ENCODE measurements around the gene PACRG. TPM values are rescaled to one million over a fixed set of nuclear protein-coding genes. Genes with fewer than 3 reads are reported as not detected.
A peak's percentile ranks its signal among the peaks of the same experiment; 100 is the strongest.

The PACRG gene
- total and polyA plus RNA-seq, 10 of the 15 experiments (the other 5 are each of a cell fraction or from before 2014, with no cell fraction given), result not detected

DNA sequence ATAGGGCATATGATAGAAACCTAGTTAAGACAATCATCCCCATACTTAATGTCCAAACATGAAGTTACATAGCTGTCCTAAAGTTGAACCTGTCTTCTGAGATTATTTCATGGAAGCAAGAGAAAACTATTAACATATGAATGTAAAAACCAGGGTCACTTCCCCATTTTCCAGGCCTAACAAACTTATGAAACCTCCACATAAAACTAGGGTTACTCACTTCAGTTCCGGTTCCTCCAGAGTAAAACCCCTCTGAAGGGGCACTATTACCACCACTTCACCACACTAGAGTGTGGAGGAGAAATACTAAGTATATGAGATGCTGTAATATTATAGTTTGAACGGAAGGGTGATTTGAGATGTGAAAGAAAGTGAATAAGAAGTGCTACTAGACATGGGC lies 15.1 kb upstream of the PACRG start:
- intact Hi-C loops (cut with micrococcal nuclease; ENCODE audit: unreplicated experiment) (no loop called here), in situ Hi-C loops (cut with MboI) (no loop called here)
- WGBS (ENCODE audit: insufficient coverage, insufficient replicate concordance, low lambda C conversion rate, missing lambda C conversion rate), result 71% methylated on average over 2 of the region's 2 CpGs
- no peak overlapping the region for H3K4me2 ChIP-seq (ENCODE audit: control insufficient read depth, insufficient read depth)
- no peak overlapping the region for H3K4me3 ChIP-seq
- ChIA-PET POLR2A (no interaction called here), CTCF (no interaction called here), RAD21 (ENCODE audit: unreplicated experiment) (no interaction called here), SMC1A (ENCODE audit: uncharacterized antibody, unreplicated experiment) (no interaction called here)
- no peaks in the 10 kb centered on the region for H3K9me3 ChIP-seq (replicated peaks; ENCODE audit: control insufficient read depth, insufficient read depth, low read length)
- H3K27ac ChIP-seq (ENCODE audit: control insufficient read depth, insufficient read depth), result no peak overlapping the region
- no peaks in the 10 kb centered on the region for H3K4me1 ChIP-seq (ENCODE audit: control insufficient read depth, insufficient read depth, low read length)
- DNase-seq (ENCODE audit: low read depth, low spot score), result no peak
- TF ChIP-seq RBBP5 (conservative IDR thresholded peaks at IDR 0.05) (no peak), NFYB (IDR thresholded peaks at IDR 0.05; ENCODE audit: insufficient read depth, low read depth, low read length) (no peak), HDGF (IDR thresholded peaks at IDR 0.05) (no peak), ZSCAN29 (IDR thresholded peaks at IDR 0.05) (no peak), SPI1 (IDR thresholded peaks at IDR 0.05; ENCODE audit: borderline replicate concordance, insufficient read depth, low read depth, low read length) (0 out of 2 replicates have a peak, but pooled peaks have one; percentile 10)
- H3K79me2 ChIP-seq (ENCODE audit: control insufficient read depth, insufficient read depth, low read length), result no peaks in the 10 kb centered on the region
- FAIRE-seq, result no peak
- H3K9ac ChIP-seq (ENCODE audit: control insufficient read depth, insufficient read depth, low read length), result no peak overlapping the region
- H2AFZ ChIP-seq (ENCODE audit: control insufficient read depth, low read depth, low read length), result no peak overlapping the region
- no peaks in the 10 kb centered on the region for H3K27me3 ChIP-seq (replicated peaks in 1 of 2; ENCODE audit: control insufficient read depth in 2 of 2, insufficient read depth in 2 of 2, low read length in 1 of 2)
- ATAC-seq, result no peak
- H3K36me3 ChIP-seq (ENCODE audit: control insufficient read depth in 2 of 2, insufficient read depth in 2 of 2, low read length in 1 of 2), result no peaks in the 10 kb centered on the region
- BruUV-seq (replicated peaks), result no TSS peak
- H4K20me1 ChIP-seq (ENCODE audit: control insufficient read depth, insufficient read depth), result no peaks in the 10 kb centered on the region

DNA sequence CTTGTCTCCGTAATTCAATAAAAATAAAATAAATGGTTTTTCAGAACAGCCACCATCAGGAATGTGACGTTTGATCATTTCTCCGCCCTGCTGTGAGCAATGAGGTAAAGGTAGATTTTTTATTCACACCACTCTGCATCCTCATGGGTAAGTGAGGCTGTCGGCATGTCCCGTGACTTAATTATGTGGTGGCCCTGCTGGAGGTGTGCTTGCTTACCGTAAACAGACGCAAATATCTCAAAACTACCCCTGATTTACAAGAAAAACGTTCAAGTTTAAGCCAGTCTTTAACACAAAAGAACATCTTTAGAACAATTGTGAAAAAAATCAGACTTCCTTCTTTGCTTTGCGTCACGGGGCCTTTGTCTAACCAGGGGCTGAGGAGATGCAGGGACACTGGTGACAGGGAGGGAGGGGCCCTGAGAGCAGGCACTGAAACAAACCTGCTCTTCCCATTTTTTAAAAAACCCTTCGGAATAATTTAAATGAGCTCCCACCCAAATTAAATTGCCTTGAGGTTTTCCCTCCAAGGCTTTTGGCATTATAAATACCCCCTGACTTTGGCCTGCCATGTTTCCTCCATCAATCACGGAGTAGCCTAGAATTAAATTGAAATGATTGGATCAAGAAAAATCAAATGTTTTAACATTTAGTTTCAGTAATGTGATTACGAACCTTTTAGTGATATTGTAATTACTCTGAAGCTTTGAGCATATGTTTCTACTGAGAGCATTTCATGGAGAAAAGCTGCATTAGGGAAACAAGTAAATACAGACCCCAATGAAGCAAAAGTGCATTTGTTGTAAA lies 13.6 kb upstream of the PACRG start:
- no TSS peak for BruUV-seq (replicated peaks)
- Histone ChIP-seq H4K20me1 (ENCODE audit: control insufficient read depth, insufficient read depth) (no peaks in the 10 kb centered on the region), H3K79me2 (ENCODE audit: control insufficient read depth, insufficient read depth, low read length) (no peaks in the 10 kb centered on the region), H3K9ac (ENCODE audit: control insufficient read depth, insufficient read depth, low read length) (no peak overlapping the region), H3K4me2 (ENCODE audit: control insufficient read depth, insufficient read depth) (no peak overlapping the region), H2AFZ (ENCODE audit: control insufficient read depth, low read depth, low read length) (no peak overlapping the region), H3K27me3 (replicated peaks in 1 of 2; ENCODE audit: control insufficient read depth in 2 of 2, insufficient read depth in 2 of 2, low read length in 1 of 2) (no peaks in the 10 kb centered on the region), H3K4me1 (ENCODE audit: control insufficient read depth, insufficient read depth, low read length) (no peaks in the 10 kb centered on the region), H3K4me3 (no peak overlapping the region), H3K36me3 (ENCODE audit: control insufficient read depth in 2 of 2, insufficient read depth in 2 of 2, low read length in 1 of 2) (no peaks in the 10 kb centered on the region), H3K9me3 (replicated peaks; ENCODE audit: control insufficient read depth, insufficient read depth, low read length) (no peaks in the 10 kb centered on the region), H3K27ac (ENCODE audit: control insufficient read depth, insufficient read depth) (no peak overlapping the region)
- in situ Hi-C loops (cut with MboI), result no loop called here
- ChIA-PET CTCF (interaction anchor here (0.8 kb wide), 1 partner anchor 86 kb away, joined by 4 read pairs; no protein-coding TSS in a partner anchor), SMC1A (ENCODE audit: uncharacterized antibody, unreplicated experiment) (interaction anchor here (0.8 kb wide), 1 partner anchor 9 kb away, joined by 3 read pairs; no protein-coding TSS in a partner anchor), RAD21 (ENCODE audit: unreplicated experiment) (no interaction called here), POLR2A (no interaction called here)
- FAIRE-seq (no peak), ATAC-seq (no peak), DNase-seq (ENCODE audit: low read depth, low spot score) (no peak)
- 41% methylated on average over 13 of the region's 13 CpGs for WGBS (ENCODE audit: insufficient coverage, insufficient replicate concordance, low lambda C conversion rate, missing lambda C conversion rate)
- intact Hi-C loops (cut with micrococcal nuclease; ENCODE audit: unreplicated experiment), result no loop called here
- TF ChIP-seq FOS (IDR thresholded peaks at IDR 0.05; ENCODE audit: borderline replicate concordance, extremely low read depth, insufficient read length) (no peak), MEF2B (IDR thresholded peaks at IDR 0.05; ENCODE audit: partially characterized antibody, poor library complexity, severe bottlenecking) (no peak), HDGF (IDR thresholded peaks at IDR 0.05) (no peak), NFIC (IDR thresholded peaks at IDR 0.05; ENCODE audit: low read depth, low read length) (no peak), TCF12 (IDR thresholded peaks at IDR 0.05; ENCODE audit: low read depth, low read length) (no peak), POLR2A (IDR thresholded peaks at IDR 0.05; ENCODE audit: low read depth, low read length) (no peak)
- TF ChIP-seq, protein P1, sequence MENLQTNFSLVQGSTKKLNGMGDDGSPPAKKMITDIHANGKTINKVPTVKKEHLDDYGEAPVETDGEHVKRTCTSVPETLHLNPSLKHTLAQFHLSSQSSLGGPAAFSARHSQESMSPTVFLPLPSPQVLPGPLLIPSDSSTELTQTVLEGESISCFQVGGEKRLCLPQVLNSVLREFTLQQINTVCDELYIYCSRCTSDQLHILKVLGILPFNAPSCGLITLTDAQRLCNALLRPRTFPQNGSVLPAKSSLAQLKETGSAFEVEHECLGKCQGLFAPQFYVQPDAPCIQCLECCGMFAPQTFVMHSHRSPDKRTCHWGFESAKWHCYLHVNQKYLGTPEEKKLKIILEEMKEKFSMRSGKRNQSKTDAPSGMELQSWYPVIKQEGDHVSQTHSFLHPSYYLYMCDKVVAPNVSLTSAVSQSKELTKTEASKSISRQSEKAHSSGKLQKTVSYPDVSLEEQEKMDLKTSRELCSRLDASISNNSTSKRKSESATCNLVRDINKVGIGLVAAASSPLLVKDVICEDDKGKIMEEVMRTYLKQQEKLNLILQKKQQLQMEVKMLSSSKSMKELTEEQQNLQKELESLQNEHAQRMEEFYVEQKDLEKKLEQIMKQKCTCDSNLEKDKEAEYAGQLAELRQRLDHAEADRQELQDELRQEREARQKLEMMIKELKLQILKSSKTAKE (IDR thresholded peaks at IDR 0.05; ENCODE audit: low read depth, poor library complexity, severe bottlenecking), result no peak
- TF ChIP-seq, protein P2, sequence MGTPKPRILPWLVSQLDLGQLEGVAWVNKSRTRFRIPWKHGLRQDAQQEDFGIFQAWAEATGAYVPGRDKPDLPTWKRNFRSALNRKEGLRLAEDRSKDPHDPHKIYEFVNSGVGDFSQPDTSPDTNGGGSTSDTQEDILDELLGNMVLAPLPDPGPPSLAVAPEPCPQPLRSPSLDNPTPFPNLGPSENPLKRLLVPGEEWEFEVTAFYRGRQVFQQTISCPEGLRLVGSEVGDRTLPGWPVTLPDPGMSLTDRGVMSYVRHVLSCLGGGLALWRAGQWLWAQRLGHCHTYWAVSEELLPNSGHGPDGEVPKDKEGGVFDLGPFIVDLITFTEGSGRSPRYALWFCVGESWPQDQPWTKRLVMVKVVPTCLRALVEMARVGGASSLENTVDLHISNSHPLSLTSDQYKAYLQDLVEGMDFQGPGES (IDR thresholded peaks at IDR 0.05), result no peak
